Nephron (organoid): ENCODE data around the gene RGMB.

Experiments used
- H3K27ac Mint-ChIP-seq, 3 experiments: 2 replicates each; pipeline ENCODE4 v1.8.0; 2020; ENCODE audit warnings: mixed read lengths in 3 of 3, mild to moderate bottlenecking in 2 of 3, moderate library complexity in 1 of 3
- H3K27me3 Mint-ChIP-seq: 2 replicates; pipeline ENCODE4 v1.8.0; 2021; ENCODE audit warnings: low read depth, mild to moderate bottlenecking, moderate library complexity, mixed read lengths
- H3K36me3 Mint-ChIP-seq: 2 replicates; pipeline ENCODE4 v1.8.0; 2020; ENCODE audit warnings: low read depth, mixed read lengths
- H3K4me1 Mint-ChIP-seq: 2 replicates; pipeline ENCODE4 v1.8.0; 2020; ENCODE audit warnings: mixed read lengths
- H3K4me3 Mint-ChIP-seq, 3 experiments: 2 replicates each; pipeline ENCODE4 v1.8.0; 2020; ENCODE audit warnings: mild to moderate bottlenecking in 3 of 3, mixed read lengths in 3 of 3, moderate library complexity in 2 of 3
- H3K9me3 Mint-ChIP-seq: 2 replicates; pipeline ENCODE4 v1.8.0; 2020; ENCODE audit warnings: mixed read lengths
- TF ChIP-seq, protein P1 (sequence below), 3 experiments: fragments of 200-600 bp; sonication (generic); IDR thresholded peaks; one replicate each; pipeline ENCODE4 v1.5.0; 2021; ENCODE audit warnings: antibody characterized with exemption in 3 of 3; ENCODE audit not compliant: unreplicated experiment in 3 of 3

RGMB gene

GRCh38 chr5:98844865-98845264 lies 71.4 kb downstream of the RGMB start:
- H3K27ac Mint-ChIP-seq: no peak overlapping the region
- H3K36me3 Mint-ChIP-seq: no peaks in the 10 kb centered on the region
- no peaks in the 10 kb centered on the region for H3K27me3 Mint-ChIP-seq
- peaks cover 9% of the 10 kb centered on the region for H3K9me3 Mint-ChIP-seq
- H3K4me3 Mint-ChIP-seq: no peak overlapping the region
- no peaks in the 10 kb centered on the region for H3K4me1 Mint-ChIP-seq
- TF ChIP-seq, protein P1, sequence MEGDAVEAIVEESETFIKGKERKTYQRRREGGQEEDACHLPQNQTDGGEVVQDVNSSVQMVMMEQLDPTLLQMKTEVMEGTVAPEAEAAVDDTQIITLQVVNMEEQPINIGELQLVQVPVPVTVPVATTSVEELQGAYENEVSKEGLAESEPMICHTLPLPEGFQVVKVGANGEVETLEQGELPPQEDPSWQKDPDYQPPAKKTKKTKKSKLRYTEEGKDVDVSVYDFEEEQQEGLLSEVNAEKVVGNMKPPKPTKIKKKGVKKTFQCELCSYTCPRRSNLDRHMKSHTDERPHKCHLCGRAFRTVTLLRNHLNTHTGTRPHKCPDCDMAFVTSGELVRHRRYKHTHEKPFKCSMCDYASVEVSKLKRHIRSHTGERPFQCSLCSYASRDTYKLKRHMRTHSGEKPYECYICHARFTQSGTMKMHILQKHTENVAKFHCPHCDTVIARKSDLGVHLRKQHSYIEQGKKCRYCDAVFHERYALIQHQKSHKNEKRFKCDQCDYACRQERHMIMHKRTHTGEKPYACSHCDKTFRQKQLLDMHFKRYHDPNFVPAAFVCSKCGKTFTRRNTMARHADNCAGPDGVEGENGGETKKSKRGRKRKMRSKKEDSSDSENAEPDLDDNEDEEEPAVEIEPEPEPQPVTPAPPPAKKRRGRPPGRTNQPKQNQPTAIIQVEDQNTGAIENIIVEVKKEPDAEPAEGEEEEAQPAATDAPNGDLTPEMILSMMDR (IDR thresholded peaks at IDR 0.05; ENCODE audit: unreplicated experiment in 3 of 3): no peak

- no peak overlapping the region for H3K4me3 Mint-ChIP-seq
- no peaks in the 10 kb centered on the region for H3K27me3 Mint-ChIP-seq
- TF ChIP-seq, protein P1 (IDR thresholded peaks at IDR 0.05; ENCODE audit: unreplicated experiment in 3 of 3): no peak
- H3K9me3 Mint-ChIP-seq: peaks cover 9% of the 10 kb centered on the region
- no peaks in the 10 kb centered on the region for H3K4me1 Mint-ChIP-seq
- H3K27ac Mint-ChIP-seq: no peak overlapping the region
- H3K36me3 Mint-ChIP-seq: peaks cover under 1% of the 10 kb centered on the region
Observed at GRCh38 chr5:98845878-98846277, 72.4 kb downstream of the RGMB start.
